HG03520 (cell line): ENCODE measurements around the gene MRPL58.

Experiments
- ATAC-seq: cut with Tn5 transposase; IDR thresholded peaks from one replicate; pipeline ENCODE4 v1.9.1; 2021; ENCODE audit warnings: mild to moderate bottlenecking, moderate library complexity; ENCODE audit not compliant: unreplicated experiment

Gene MRPL58

GRCh38 chr17:75046407-75047289 lies 34.2 kb downstream of the MRPL58 start, which contains the start of the genes ATP5PD and KCTD2:
Gene ATP5PD (minus strand): TSS chr17:75046969. CDS start chr17:75042650, 4,319 bp downstream.
Gene KCTD2 (plus strand): TSS chr17:75047225. CDS start chr17:75047251, 26 bp downstream.
- ATAC-seq = peak; percentile 89

- peak; percentile 6 for ATAC-seq
Observed at GRCh38 chr17:75047398-75048098, 35.1 kb downstream of the MRPL58 start.

- no peak for ATAC-seq
Observed at GRCh38 chr17:75048249-75048878, 35.9 kb downstream of the MRPL58 start.

GRCh38 chr17:75049057-75049456 lies 36.6 kb downstream of the MRPL58 start:
- ATAC-seq = no peak

- ATAC-seq = no peak
Observed at GRCh38 chr17:75049706-75050105, 37.2 kb downstream of the MRPL58 start.

GRCh38 chr17:75051941-75052340 lies 39.5 kb downstream of the MRPL58 start:
- no peak for ATAC-seq

GRCh38 chr17:75059369-75060345 lies 47.2 kb downstream of the MRPL58 start:
- no peak for ATAC-seq

GRCh38 chr17:75060434-75061054 lies 48.1 kb downstream of the MRPL58 start:
- ATAC-seq = no peak

GRCh38 chr17:75061055-75061438 lies 48.6 kb downstream of the MRPL58 start:
- ATAC-seq = no peak

- no peak for ATAC-seq
Observed at GRCh38 chr17:75061618-75062017, 49.1 kb downstream of the MRPL58 start.

GRCh38 chr17:75063201-75063600 lies 50.7 kb downstream of the MRPL58 start:
- ATAC-seq = no peak

- ATAC-seq = no peak
Observed at GRCh38 chr17:75063626-75064025, 51.2 kb downstream of the MRPL58 start.

- no peak for ATAC-seq
Observed at GRCh38 chr17:75064040-75064439, 51.6 kb downstream of the MRPL58 start.

- ATAC-seq = no peak
Observed at GRCh38 chr17:75064460-75064859, 52.0 kb downstream of the MRPL58 start.

- no peak for ATAC-seq
Observed at GRCh38 chr17:75064867-75065561, 52.5 kb downstream of the MRPL58 start.

GRCh38 chr17:75065562-75066151 lies 53.2 kb downstream of the MRPL58 start:
- ATAC-seq = no peak

GRCh38 chr17:75067856-75068255 lies 55.4 kb downstream of the MRPL58 start:
- no peak for ATAC-seq

- no peak for ATAC-seq
Observed at GRCh38 chr17:75068750-75069149, 56.3 kb downstream of the MRPL58 start.

- ATAC-seq = no peak
Observed at GRCh38 chr17:75069783-75070182, 57.3 kb downstream of the MRPL58 start.
